GM06990 (cell line): Measurements from ENCODE around the gene EFHD1.

Experiments used
- DNase-seq: peaks from one replicate; pipeline ENCODE4 v3.0.0-alpha.2; 2011; ENCODE audit not compliant: insufficient read length; ENCODE audit errors: extremely low read depth
- H3K27me3 ChIP-seq: replicated peaks from 2 replicates; pipeline ENCODE4 v1.6.0; 2011; ENCODE audit warnings: low read length; ENCODE audit not compliant: control insufficient read depth, insufficient read depth
- H3K36me3 ChIP-seq: 2 replicates; pipeline ENCODE4 v1.5.1; 2011; ENCODE audit warnings: low read length; ENCODE audit not compliant: control insufficient read depth, insufficient read depth
- H3K4me3 ChIP-seq: replicated peaks from 2 replicates; pipeline ENCODE4 v1.5.1; 2011; ENCODE audit warnings: low read depth, mild to moderate bottlenecking, control low read depth, low read length
- CTCF ChIP-seq: IDR thresholded peaks from 2 replicates; pipeline ENCODE4 v1.5.1; 2011; ENCODE audit warnings: low read length, control low read depth, mild to moderate bottlenecking, inconsistent platforms; ENCODE audit not compliant: insufficient read depth, poor library complexity, severe bottlenecking

The EFHD1 gene

DNA sequence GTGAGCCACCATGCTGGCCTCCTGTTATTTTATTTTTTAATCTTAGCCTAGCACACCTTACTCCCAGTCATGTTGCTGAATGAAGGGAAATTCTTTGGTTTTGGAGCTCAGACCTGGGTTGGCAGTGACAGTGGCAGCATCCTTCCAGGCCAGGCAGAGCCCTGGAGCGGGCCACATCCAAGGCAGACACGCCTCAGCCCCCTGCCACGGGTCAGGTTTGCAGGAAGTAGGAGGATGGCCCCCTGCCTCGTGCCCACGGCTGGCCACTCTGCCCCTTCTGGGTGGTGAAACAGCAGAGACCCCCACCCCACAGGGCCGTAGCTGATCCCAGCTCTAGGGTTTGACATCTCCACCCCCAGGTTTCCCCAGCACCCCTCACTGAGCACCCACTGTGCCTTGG, 11.7 kb downstream of the EFHD1 start:
- H3K4me3 ChIP-seq, result no peak overlapping the region
- no peaks in the 10 kb centered on the region for H3K36me3 ChIP-seq
- no peak for TF ChIP-seq CTCF
- no peaks in the 10 kb centered on the region; the same call in 1 of the 2 replicates for H3K27me3 ChIP-seq
- no peak for DNase-seq

- Histone ChIP-seq H3K36me3 (no peaks in the 10 kb centered on the region), H3K4me3 (no peak overlapping the region), H3K27me3 (no peaks in the 10 kb centered on the region; the same call in 1 of the 2 replicates)
- no peak for TF ChIP-seq CTCF
- no peak for DNase-seq
Observed at GRCh38 chr2:232646726-232647125, 13.3 kb downstream of the EFHD1 start.

DNA sequence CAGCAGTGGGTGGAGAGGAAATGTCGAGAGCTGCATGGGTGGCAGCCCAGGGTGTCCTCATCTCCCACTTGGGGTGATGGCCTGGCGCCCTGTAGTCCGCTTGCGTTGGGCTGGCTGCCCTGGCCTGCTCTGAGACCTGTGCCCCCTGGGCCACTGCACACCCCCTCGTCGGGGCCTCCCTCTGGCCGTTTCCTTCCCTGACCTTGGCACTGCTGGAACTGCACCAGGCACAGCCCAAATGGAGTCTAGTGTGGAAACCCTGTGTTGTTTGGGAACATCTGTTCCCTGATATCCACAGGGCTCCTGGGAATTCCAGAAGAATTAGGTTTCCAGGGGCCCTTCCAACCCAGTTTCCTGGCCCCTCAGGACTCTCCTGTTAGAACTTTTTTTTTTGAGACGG, 13.9 kb downstream of the EFHD1 start:
- no peak overlapping the region for H3K4me3 ChIP-seq
- no peaks in the 10 kb centered on the region for H3K36me3 ChIP-seq
- no peaks in the 10 kb centered on the region; the same call in 1 of the 2 replicates for H3K27me3 ChIP-seq
- no peak for DNase-seq
- TF ChIP-seq CTCF, result no peak

- no peak for DNase-seq
- Histone ChIP-seq H3K4me3 (no peak overlapping the region), H3K27me3 (no peaks in the 10 kb centered on the region; the same call in 1 of the 2 replicates), H3K36me3 (no peaks in the 10 kb centered on the region)
- no peak for TF ChIP-seq CTCF
Observed at GRCh38 chr2:232649033-232649432, 15.6 kb downstream of the EFHD1 start.

DNA sequence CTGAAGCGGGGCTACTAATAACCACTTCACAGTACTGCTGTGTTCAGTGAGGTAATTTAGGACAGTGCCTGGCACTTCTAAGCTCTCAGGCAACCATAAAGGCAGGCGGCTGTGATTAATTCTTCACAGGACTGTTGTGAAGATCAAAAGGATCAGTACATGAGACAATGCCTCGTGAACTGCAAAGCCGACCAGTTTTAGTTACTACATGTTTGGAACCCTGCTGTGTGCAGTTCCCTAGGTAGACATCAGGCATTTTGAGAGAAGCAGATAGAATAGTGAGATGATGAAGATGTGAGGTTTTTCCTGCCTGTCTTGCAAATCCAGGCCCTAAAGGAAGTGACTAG, 19.1 kb downstream of the EFHD1 start:
- TF ChIP-seq CTCF, result no peak
- H3K4me3 ChIP-seq, result no peak overlapping the region
- no peaks in the 10 kb centered on the region for H3K36me3 ChIP-seq
- DNase-seq, result no peak
- peaks cover 2% of the 10 kb centered on the region for H3K27me3 ChIP-seq

DNA sequence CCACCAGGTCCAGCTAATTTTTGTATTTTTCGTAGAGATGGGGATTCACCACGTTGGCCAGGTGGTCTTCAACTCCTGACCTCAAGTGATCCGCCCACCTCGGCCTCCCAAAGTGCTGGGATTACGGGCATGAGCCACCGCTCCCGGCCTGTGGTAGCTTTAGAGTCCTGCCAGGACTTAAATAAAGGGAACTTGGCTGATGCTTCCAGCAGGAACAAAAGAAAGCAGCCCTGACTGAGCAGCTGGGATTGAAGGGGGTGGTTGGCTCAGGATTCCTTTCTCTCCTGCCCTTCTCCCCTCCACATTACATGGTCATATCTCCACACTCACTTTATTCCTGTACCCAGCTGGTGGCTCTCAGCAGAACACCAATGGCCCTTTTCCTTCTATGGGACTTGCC, 20.0 kb downstream of the EFHD1 start:
- Histone ChIP-seq H3K36me3 (no peaks in the 10 kb centered on the region), H3K27me3 (peaks cover 2% of the 10 kb centered on the region), H3K4me3 (no peak overlapping the region)
- no peak for TF ChIP-seq CTCF
- no peak for DNase-seq
